GM23338 (cell line): ENCODE results near the gene MGLL. TPM values are rescaled to one million over a fixed set of nuclear protein-coding genes. Genes with fewer than 3 reads are reported as not detected.

Experiments used
- ATAC-seq: fragments of 200-7000 bp; cut with Tn5 transposase; 3 replicates; pipeline ENCODE4 v1.9.1; 2020
- DNase-seq: peaks from one replicate; pipeline ENCODE4 v3.0.0-alpha.2; 2015; ENCODE audit warnings: low spot score
- H2AFZ ChIP-seq: fragments of 200-600 bp; sonication (generic); 2 replicates; pipeline ENCODE4 v1.8.0; 2016; ENCODE audit warnings: antibody characterized with exemption, mild to moderate bottlenecking, moderate library complexity
- H3F3A ChIP-seq: fragments of 200-600 bp; sonication (generic); replicated peaks from 2 replicates; pipeline ENCODE4 v1.8.0; 2017; ENCODE audit warnings: antibody characterized with exemption, mixed run types, low read depth
- H3K27ac ChIP-seq: fragments of 200-600 bp; sonication (generic); 2 replicates; pipeline ENCODE4 v1.6.1; 2016; ENCODE audit warnings: low read depth
- H3K27me3 ChIP-seq: fragments of 200-600 bp; sonication (generic); 2 replicates; pipeline ENCODE4 v1.8.0; 2016; ENCODE audit warnings: mild to moderate bottlenecking, mixed run types, moderate library complexity; ENCODE audit not compliant: insufficient read depth
- H3K36me3 ChIP-seq: fragments of 200-600 bp; sonication (generic); 2 replicates; pipeline ENCODE4 v1.8.0; 2016; ENCODE audit warnings: mild to moderate bottlenecking; ENCODE audit not compliant: insufficient read depth
- H3K4me1 ChIP-seq: fragments of 200-600 bp; sonication (generic); 2 replicates; pipeline ENCODE4 v1.8.0; 2016; ENCODE audit warnings: mild to moderate bottlenecking, moderate library complexity; ENCODE audit not compliant: insufficient read depth
- H3K4me2 ChIP-seq: fragments of 200-600 bp; sonication (generic); 2 replicates; pipeline ENCODE4 v1.7.1; 2017; ENCODE audit warnings: mixed run types
- H3K4me3 ChIP-seq: fragments of 200-600 bp; sonication (generic); 2 replicates; pipeline ENCODE4 v1.6.1; 2016; ENCODE audit warnings: mixed run types
- H3K79me2 ChIP-seq: fragments of 200-600 bp; sonication (generic); replicated peaks from 2 replicates; pipeline ENCODE4 v1.8.0; 2017; ENCODE audit warnings: mild to moderate bottlenecking; ENCODE audit not compliant: insufficient read depth
- H3K9me2 ChIP-seq: fragments of 200-600 bp; sonication (generic); 2 replicates; pipeline ENCODE4 v1.8.0; 2017; ENCODE audit not compliant: insufficient read depth
- H4K20me1 ChIP-seq: fragments of 200-600 bp; sonication (generic); replicated peaks from 2 replicates; pipeline ENCODE4 v1.8.0; 2017; ENCODE audit warnings: mild to moderate bottlenecking; ENCODE audit not compliant: insufficient read depth
- H3K27ac Mint-ChIP-seq: 2 replicates; pipeline ENCODE4 v1.8.0; 2020; ENCODE audit warnings: inconsistent platforms, mild to moderate bottlenecking, moderate library complexity, mixed read lengths
- H3K27me3 Mint-ChIP-seq: 3 replicates; pipeline ENCODE4 v1.8.0; 2022; ENCODE audit warnings: low read depth, mild to moderate bottlenecking, moderate library complexity, mixed read lengths, inconsistent platforms; ENCODE audit not compliant: insufficient read depth, poor library complexity
- H3K36me3 Mint-ChIP-seq: 3 replicates; pipeline ENCODE4 v1.8.0; 2021; ENCODE audit warnings: low read depth, mild to moderate bottlenecking, inconsistent platforms, moderate library complexity, mixed read lengths
- H3K4me1 Mint-ChIP-seq: 3 replicates; pipeline ENCODE4 v1.8.0; 2020; ENCODE audit warnings: mild to moderate bottlenecking, inconsistent platforms, mixed read lengths
- H3K4me3 Mint-ChIP-seq: 3 replicates; pipeline ENCODE4 v1.8.0; 2021; ENCODE audit warnings: moderate library complexity, mild to moderate bottlenecking, inconsistent platforms, mixed read lengths
- H3K9me3 Mint-ChIP-seq: 3 replicates; pipeline ENCODE4 v1.8.0; 2020; ENCODE audit warnings: moderate library complexity, mild to moderate bottlenecking, inconsistent platforms, mixed read lengths
- CREB1 ChIP-seq: fragments of 250-450 bp; sonication (Bioruptor Pico); IDR thresholded peaks from 2 replicates; pipeline ENCODE4 v1.5.0; 2020; ENCODE audit warnings: low read depth, mild to moderate bottlenecking, moderate library complexity
- CTCF ChIP-seq, 2 experiments: fragments of 200-600 bp in 1 of 2; sonication (generic) in 1 of 2; conservative IDR thresholded peaks; 2 replicates each; pipeline versions ENCODE4 v1.5.1 to v1.6.1; 2016 to 2017; ENCODE audit warnings: antibody characterized with exemption in 2 of 2, low read depth in 2 of 2, mild to moderate bottlenecking in 2 of 2, moderate library complexity in 1 of 2
- ETS1 ChIP-seq: IDR thresholded peaks from 2 replicates; pipeline ENCODE4 v1.6.1; 2016; ENCODE audit warnings: antibody characterized with exemption
- JUNB ChIP-seq: IDR thresholded peaks from one replicate; pipeline ENCODE4 v1.6.1; 2016; ENCODE audit warnings: antibody characterized with exemption; ENCODE audit not compliant: unreplicated experiment
- NANOG ChIP-seq: IDR thresholded peaks from 2 replicates; pipeline ENCODE4 v1.6.1; 2016; ENCODE audit warnings: antibody characterized with exemption, borderline replicate concordance
- REST ChIP-seq: IDR thresholded peaks from one replicate; pipeline ENCODE4 v1.6.1; 2018; ENCODE audit warnings: antibody characterized with exemption; ENCODE audit not compliant: unreplicated experiment
- STAT1 ChIP-seq: IDR thresholded peaks from one replicate; pipeline ENCODE4 v1.6.1; 2016; ENCODE audit warnings: antibody characterized with exemption; ENCODE audit not compliant: unreplicated experiment
- ZNF114 ChIP-seq: fragments of 250-450 bp; sonication (Bioruptor Pico); IDR thresholded peaks from 2 replicates; pipeline ENCODE4 v1.5.0; 2020; ENCODE audit warnings: mild to moderate bottlenecking, moderate library complexity
- ZNF331 ChIP-seq: fragments of 250-450 bp; sonication (Bioruptor Pico); IDR thresholded peaks from 2 replicates; pipeline ENCODE4 v1.5.0; 2020; ENCODE audit warnings: low read depth, mild to moderate bottlenecking, moderate library complexity
- ZNF462 ChIP-seq: fragments of 250-450 bp; sonication (Bioruptor Pico); IDR thresholded peaks from 2 replicates; pipeline ENCODE4 v1.5.0; 2020; ENCODE audit warnings: mild to moderate bottlenecking, moderate library complexity
- polyA plus RNA-seq: library from polyadenylated mRNA; unstranded; fragments of >200 nt; fragmentation: Nextera tagmentation; extraction: Ambion mirVana; gene quantifications from 2 replicates; pipeline ENCODE4 v1.2.1, GENCODE V29; 2016
- total RNA-seq: library from RNA; depleted of rRNA; stranded (reverse); fragments of >200 nt; shearing (Covaris generic); gene quantifications from 2 replicates; pipeline ENCODE4 v1.2.3, GENCODE V29; 2014

The MGLL gene
- total and polyA plus RNA-seq, 2 experiments from 2014 or later, result 0.71 to 0.83 TPM

- H4K20me1 ChIP-seq, result no peaks in the 10 kb centered on the region
- peaks cover 6% of the 10 kb centered on the region for H3K27me3 Mint-ChIP-seq
- H3F3A ChIP-seq, result no peaks in the 10 kb centered on the region
- H3K36me3 Mint-ChIP-seq, result no peaks in the 10 kb centered on the region
- H3K27me3 ChIP-seq, result no peaks in the 10 kb centered on the region
- no peaks in the 10 kb centered on the region for H3K4me1 ChIP-seq
- H3K27ac ChIP-seq, result no peak overlapping the region
- H3K9me3 Mint-ChIP-seq, result no peaks in the 10 kb centered on the region; the same call in 2 of the 3 replicates
- H3K9me2 ChIP-seq, result no peaks in the 10 kb centered on the region
- no peak overlapping the region for H3K4me3 ChIP-seq
- DNase-seq (no peak), ATAC-seq (no peak)
- H3K4me2 ChIP-seq, result no peak overlapping the region
- H2AFZ ChIP-seq, result no peak overlapping the region
- H3K36me3 ChIP-seq, result no peaks in the 10 kb centered on the region
- TF ChIP-seq ZNF462 (CRISPR knock-in tag), result no peak
- TF ChIP-seq JUNB, result no peak
- no peak for TF ChIP-seq CTCF (conservative IDR thresholded peaks at IDR 0.05; ENCODE audit: low read depth in 2 of 2)
- TF ChIP-seq ZNF114 (CRISPR knock-in tag), result no peak
- TF ChIP-seq NANOG, result no peak
- TF ChIP-seq ZNF331, result no peak
- TF ChIP-seq CREB1 (CRISPR knock-in tag), result no peak
- TF ChIP-seq ETS1, result no peak
- TF ChIP-seq REST, result no peak
- TF ChIP-seq STAT1, result no peak
- H3K79me2 ChIP-seq, result no peaks in the 10 kb centered on the region
- no peak overlapping the region for H3K27ac Mint-ChIP-seq
- H3K4me1 Mint-ChIP-seq, result peaks cover 11% of the 10 kb centered on the region
- no peak overlapping the region for H3K4me3 Mint-ChIP-seq
Measured at GRCh38 chr3:127748754-127749327, 73.5 kb downstream of the MGLL start.
